Caco-2 (cell line): ENCODE results near the gene HSD11B2. TPM values are rescaled to one million over a fixed set of nuclear protein-coding genes. Genes with fewer than 3 reads are reported as not detected.

Source experiments
- BruUV-seq: library from RNA; stranded (reverse); fragments of 400-500 nt; replicated peaks from 2 replicates; lab custom pipeline; 2021; lab: Mats Ljungman, UMichigan
- CTCF ChIA-PET: fragments of 300-600 bp; sonication (Branson Sonifier 250); formaldehyde crosslinking; loops from one replicate; lab custom pipeline; 2022; ENCODE audit warnings: antibody characterized with exemption; lab: Charles Lee
- POLR2A ChIA-PET: fragments of 300-600 bp; sonication (Branson Sonifier 250); formaldehyde crosslinking; loops from one replicate; lab custom pipeline; 2022; ENCODE audit warnings: antibody characterized with exemption; lab: Charles Lee
- DNase-seq, 2 experiments: peaks; one replicate each; pipeline versions ENCODE4 v3.0.0 to v3.0.0-alpha.2; 2020 to 2022
- H3K27me3 ChIP-seq: replicated peaks from 2 replicates; pipeline ENCODE4 v1.6.0; 2011; ENCODE audit warnings: low read length; ENCODE audit not compliant: control insufficient read depth, insufficient read depth
- H3K36me3 ChIP-seq: 2 replicates; pipeline ENCODE4 v1.5.1; 2011; ENCODE audit warnings: low read length; ENCODE audit not compliant: control insufficient read depth, insufficient read depth
- H3K4me1 ChIP-seq: fragments of 250-450 bp; sonication (Bioruptor Pico); 2 replicates; pipeline ENCODE4 v1.5.1; 2020; ENCODE audit warnings: mild to moderate bottlenecking
- H3K4me3 ChIP-seq: 2 replicates; pipeline ENCODE4 v1.5.1; 2011; ENCODE audit warnings: low read depth, mild to moderate bottlenecking, control low read depth, low read length
- H3K9me3 ChIP-seq: fragments of 250-450 bp; sonication (Bioruptor Pico); 2 replicates; pipeline ENCODE4 v1.5.1; 2020; ENCODE audit warnings: mild to moderate bottlenecking, moderate library complexity
- H3K27ac Mint-ChIP-seq: one replicate; pipeline ENCODE4 v1.8.0; 2022; ENCODE audit warnings: mixed read lengths; ENCODE audit not compliant: unreplicated experiment
- H3K27me3 Mint-ChIP-seq: one replicate; pipeline ENCODE4 v1.8.0; 2022; ENCODE audit warnings: mixed read lengths; ENCODE audit not compliant: insufficient read depth, unreplicated experiment
- H3K36me3 Mint-ChIP-seq: one replicate; pipeline ENCODE4 v1.8.0; 2022; ENCODE audit warnings: mild to moderate bottlenecking, mixed read lengths; ENCODE audit not compliant: insufficient read depth, unreplicated experiment
- H3K4me1 Mint-ChIP-seq: one replicate; pipeline ENCODE4 v1.8.0; 2022; ENCODE audit warnings: low read depth, mixed read lengths; ENCODE audit not compliant: unreplicated experiment
- H3K4me3 Mint-ChIP-seq: one replicate; pipeline ENCODE4 v1.8.0; 2022; ENCODE audit warnings: mild to moderate bottlenecking, moderate library complexity, mixed read lengths; ENCODE audit not compliant: unreplicated experiment
- H3K9me3 Mint-ChIP-seq: one replicate; pipeline ENCODE4 v1.8.0; 2022; ENCODE audit warnings: mixed read lengths; ENCODE audit not compliant: unreplicated experiment
- intact Hi-C: fragments of 100-400 bp; cut with micrococcal nuclease; formaldehyde crosslinking; loops from one replicate; pipeline ENCODE4 v1.10.0; 2022; ENCODE audit not compliant: unreplicated experiment
- total RNA-seq: library from RNA; stranded (reverse); gene quantifications from 2 replicates; pipeline ENCODE4 v1.2.3, GENCODE V29; 2022
- TF ChIP-seq, protein P1 (sequence below), 2 experiments: fragments of 200-600 bp in 1 of 2; IDR thresholded peaks; 1 replicate in 1 of 2; 2 replicates in 1 of 2; pipeline versions ENCODE4 v1.5.1 to v1.8.0; 2011 to 2022; ENCODE audit warnings: antibody characterized with exemption in 1 of 2, control low read depth in 1 of 2, inconsistent platforms in 1 of 2, low read depth in 1 of 2, low read length in 1 of 2, mild to moderate bottlenecking in 1 of 2, moderate library complexity in 1 of 2; ENCODE audit not compliant: insufficient read depth in 1 of 2, severe bottlenecking in 1 of 2, unreplicated experiment in 1 of 2

The HSD11B2 gene
- total RNA-seq, 1 experiment from 2014 or later = 11.3 TPM

DNA sequence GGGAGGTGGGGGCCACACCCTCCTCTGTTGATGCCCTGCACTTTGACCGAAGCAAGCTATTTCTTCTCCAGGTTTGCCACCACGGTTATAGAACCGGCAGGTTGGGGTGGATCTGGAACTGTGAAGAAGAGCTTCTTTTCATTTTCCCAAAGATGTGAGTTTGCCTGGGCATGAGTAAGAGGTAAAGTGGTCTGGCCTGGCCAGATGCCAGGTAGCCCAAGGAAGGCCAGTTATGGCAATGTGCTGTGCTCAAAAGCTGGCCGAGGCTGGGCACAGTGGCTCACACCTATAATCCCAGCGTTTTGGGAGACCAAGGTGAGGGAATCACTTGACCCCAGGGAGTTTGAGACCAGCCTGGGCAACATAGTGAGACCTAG lies 31.3 kb downstream of the HSD11B2 start:
- H3K4me1 Mint-ChIP-seq = no peaks in the 10 kb centered on the region
- no TSS peak for BruUV-seq
- CTCF ChIA-PET = no interaction called here
- no peak overlapping the region for H3K4me3 ChIP-seq
- POLR2A ChIA-PET = no interaction called here
- H3K36me3 Mint-ChIP-seq = peaks cover 12% of the 10 kb centered on the region
- H3K9me3 ChIP-seq = no peaks in the 10 kb centered on the region
- no peak overlapping the region for H3K27ac Mint-ChIP-seq
- H3K27me3 ChIP-seq = no peaks in the 10 kb centered on the region
- no peaks in the 10 kb centered on the region for H3K36me3 ChIP-seq
- H3K4me1 ChIP-seq = no peaks in the 10 kb centered on the region
- TF ChIP-seq, protein P1, sequence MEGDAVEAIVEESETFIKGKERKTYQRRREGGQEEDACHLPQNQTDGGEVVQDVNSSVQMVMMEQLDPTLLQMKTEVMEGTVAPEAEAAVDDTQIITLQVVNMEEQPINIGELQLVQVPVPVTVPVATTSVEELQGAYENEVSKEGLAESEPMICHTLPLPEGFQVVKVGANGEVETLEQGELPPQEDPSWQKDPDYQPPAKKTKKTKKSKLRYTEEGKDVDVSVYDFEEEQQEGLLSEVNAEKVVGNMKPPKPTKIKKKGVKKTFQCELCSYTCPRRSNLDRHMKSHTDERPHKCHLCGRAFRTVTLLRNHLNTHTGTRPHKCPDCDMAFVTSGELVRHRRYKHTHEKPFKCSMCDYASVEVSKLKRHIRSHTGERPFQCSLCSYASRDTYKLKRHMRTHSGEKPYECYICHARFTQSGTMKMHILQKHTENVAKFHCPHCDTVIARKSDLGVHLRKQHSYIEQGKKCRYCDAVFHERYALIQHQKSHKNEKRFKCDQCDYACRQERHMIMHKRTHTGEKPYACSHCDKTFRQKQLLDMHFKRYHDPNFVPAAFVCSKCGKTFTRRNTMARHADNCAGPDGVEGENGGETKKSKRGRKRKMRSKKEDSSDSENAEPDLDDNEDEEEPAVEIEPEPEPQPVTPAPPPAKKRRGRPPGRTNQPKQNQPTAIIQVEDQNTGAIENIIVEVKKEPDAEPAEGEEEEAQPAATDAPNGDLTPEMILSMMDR (IDR thresholded peaks at IDR 0.05; ENCODE audit: insufficient read depth in 1 of 2, low read depth in 1 of 2, low read length in 1 of 2, severe bottlenecking in 1 of 2, unreplicated experiment in 1 of 2) = no peak
- no peaks in the 10 kb centered on the region for H3K9me3 Mint-ChIP-seq
- intact Hi-C loops = no loop called here
- no peak overlapping the region for H3K4me3 Mint-ChIP-seq
- no peak for DNase-seq
- no peaks in the 10 kb centered on the region for H3K27me3 Mint-ChIP-seq

DNA sequence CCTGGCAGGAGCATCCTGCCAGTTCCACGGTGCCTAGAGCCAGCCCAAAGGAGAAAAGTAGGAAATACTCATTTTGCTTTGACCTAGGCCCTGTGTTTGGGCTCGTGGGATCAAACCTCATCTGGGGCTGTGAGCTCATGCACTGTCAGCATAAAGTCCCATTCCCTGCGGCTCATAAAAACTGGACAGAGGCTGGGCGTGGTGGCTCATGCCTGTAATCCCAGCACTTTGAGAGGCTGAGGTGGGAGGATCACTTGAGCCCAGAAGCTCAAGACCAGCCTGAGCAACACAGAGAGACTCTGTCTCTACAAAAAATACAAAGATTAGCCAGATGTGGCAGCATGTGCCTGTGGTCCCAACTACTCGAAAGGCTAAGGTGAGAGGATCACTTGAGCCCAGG lies 32.1 kb downstream of the HSD11B2 start:
- TF ChIP-seq, protein P1 (IDR thresholded peaks at IDR 0.05; ENCODE audit: insufficient read depth in 1 of 2, low read depth in 1 of 2, low read length in 1 of 2, severe bottlenecking in 1 of 2, unreplicated experiment in 1 of 2) = no peak
- H3K27ac Mint-ChIP-seq = no peak overlapping the region
- no peaks in the 10 kb centered on the region for H3K27me3 ChIP-seq
- no TSS peak for BruUV-seq
- no peaks in the 10 kb centered on the region for H3K9me3 ChIP-seq
- no peaks in the 10 kb centered on the region for H3K36me3 ChIP-seq
- no peaks in the 10 kb centered on the region for H3K9me3 Mint-ChIP-seq
- CTCF ChIA-PET = interaction anchor here (0.6 kb wide), 1 partner anchor 58 kb away, joined by 5 read pairs; no protein-coding TSS in a partner anchor
- H3K4me1 Mint-ChIP-seq = no peaks in the 10 kb centered on the region
- peaks cover 12% of the 10 kb centered on the region for H3K36me3 Mint-ChIP-seq
- no peak overlapping the region for H3K4me3 ChIP-seq
- H3K4me1 ChIP-seq = no peaks in the 10 kb centered on the region
- no peaks in the 10 kb centered on the region for H3K27me3 Mint-ChIP-seq
- no peak overlapping the region for H3K4me3 Mint-ChIP-seq
- POLR2A ChIA-PET = no interaction called here
- DNase-seq = no peak
- intact Hi-C loops = no loop called here

DNA sequence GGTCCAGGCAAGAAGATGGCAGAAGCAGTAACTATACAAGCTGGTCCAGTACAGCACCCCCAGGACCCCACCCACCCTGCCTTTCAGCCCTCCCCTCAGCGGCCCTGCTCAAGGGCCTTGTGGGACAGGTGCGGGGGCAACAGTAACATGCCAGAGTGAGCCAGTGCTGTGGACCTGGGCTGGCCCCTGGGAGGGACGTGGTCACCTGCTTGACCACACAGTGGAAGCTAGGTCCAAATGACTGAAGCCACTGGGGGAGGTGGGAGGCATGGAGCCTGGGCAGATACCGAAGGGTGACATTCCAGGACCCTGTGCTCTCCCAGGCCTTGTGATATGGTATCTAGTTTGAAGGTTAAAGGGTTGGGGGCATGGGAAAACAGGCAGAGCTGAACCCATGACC lies 32.8 kb downstream of the HSD11B2 start:
- Histone ChIP-seq H3K27me3 (no peaks in the 10 kb centered on the region), H3K36me3 (no peaks in the 10 kb centered on the region), H3K9me3 (no peaks in the 10 kb centered on the region), H3K4me1 (no peaks in the 10 kb centered on the region), H3K4me3 (no peak overlapping the region)
- Mint-ChIP-seq H3K36me3 (peaks cover 9% of the 10 kb centered on the region), H3K27ac (no peak overlapping the region), H3K4me3 (no peak overlapping the region), H3K4me1 (no peaks in the 10 kb centered on the region), H3K9me3 (no peaks in the 10 kb centered on the region), H3K27me3 (no peaks in the 10 kb centered on the region)
- DNase-seq = no peak
- no TSS peak for BruUV-seq
- TF ChIP-seq, protein P1 (IDR thresholded peaks at IDR 0.05; ENCODE audit: insufficient read depth in 1 of 2, low read depth in 1 of 2, low read length in 1 of 2, severe bottlenecking in 1 of 2, unreplicated experiment in 1 of 2) = no peak
- ChIA-PET CTCF (no interaction called here), POLR2A (no interaction called here)
- intact Hi-C loops = no loop called here
